ENCODE measurements around the gene LAPTM5. TPM values are rescaled to one million over a fixed set of nuclear protein-coding genes. Genes with fewer than 3 reads are reported as not detected.

Gene LAPTM5
- total and polyA plus RNA-seq, 2 donors (not counting 3 experiments of a cell fraction or from before 2014, with no cell fraction given): 83.4 to 95.2 TPM

DNA sequence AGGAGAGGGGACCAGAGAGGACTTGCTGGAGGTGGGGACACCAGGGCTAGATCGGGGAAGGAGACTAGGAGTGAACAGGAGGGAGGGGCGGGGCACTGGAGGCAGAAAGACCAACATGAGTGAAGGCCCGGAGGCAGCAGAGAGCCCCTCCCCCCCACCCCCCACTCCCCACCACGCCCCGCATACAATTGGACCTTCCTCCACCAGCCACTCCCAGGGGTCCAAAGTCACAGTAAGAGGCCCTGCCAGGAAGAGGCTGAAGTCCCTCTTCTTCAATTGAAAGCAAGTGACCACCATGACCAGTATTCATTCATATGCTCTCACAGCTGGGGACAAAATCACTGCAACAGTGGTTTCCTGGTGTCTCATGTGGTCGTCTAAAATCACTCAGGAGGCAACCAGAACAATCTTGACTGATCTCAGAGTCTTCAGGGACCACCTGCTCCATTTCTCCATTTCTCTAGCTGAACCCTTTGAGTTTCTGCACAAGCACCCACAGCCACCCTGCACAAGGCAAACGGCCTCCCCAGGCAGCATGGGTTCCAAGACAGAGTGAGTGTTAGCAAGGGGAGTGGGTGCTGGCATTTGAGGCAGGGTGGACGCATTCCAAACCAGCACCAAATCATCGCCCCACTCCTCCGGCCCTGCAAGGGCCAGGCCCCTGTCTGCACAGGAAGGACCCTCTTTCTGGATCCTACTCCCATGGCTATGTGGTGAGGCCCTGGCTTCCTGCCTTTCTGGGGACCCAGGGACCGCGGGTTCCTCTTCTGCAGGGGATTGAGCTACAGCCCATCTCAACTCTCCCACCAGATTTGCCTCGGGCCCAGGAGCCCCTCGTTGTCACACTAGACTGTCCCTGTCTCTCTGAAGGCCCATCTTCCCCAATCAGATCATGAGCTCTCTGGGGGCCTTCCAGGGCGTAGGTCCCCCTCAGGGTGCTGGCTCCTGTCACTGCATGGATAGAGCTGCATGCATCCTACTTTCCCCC lies 17.0 kb downstream of the LAPTM5 start:
- Histone ChIP-seq H3K27me3 (ENCODE audit: control insufficient read depth in 2 of 2, insufficient read depth in 2 of 2, low read length in 2 of 2) (no peaks in the 10 kb centered on the region), H3K4me1 (ENCODE audit: control insufficient read depth, extremely low read depth, insufficient read depth, low read length) (peaks cover 16% of the 10 kb centered on the region), H3K9me1 (replicated peaks; ENCODE audit: control insufficient read depth, extremely low read depth, insufficient read depth, low read length) (no peaks in the 10 kb centered on the region), H3K9me3 (replicated peaks; ENCODE audit: control insufficient read depth, insufficient read depth, low read length) (no peaks in the 10 kb centered on the region), H3K4me2 (ENCODE audit: insufficient read depth, low read length) (no peak overlapping the region), H3K9ac (replicated peaks; ENCODE audit: extremely low read depth, insufficient read depth, low read length) (no peak overlapping the region), H3K36me3 (ENCODE audit: control insufficient read depth in 2 of 2, extremely low read depth in 1 of 2, insufficient read depth in 2 of 2, low read length in 2 of 2) (peaks cover 2 to 3% of the 10 kb centered on the region in 2 experiments), H3K79me2 (ENCODE audit: control insufficient read depth, insufficient read depth, low read length) (no peaks in the 10 kb centered on the region), H3K4me3 (replicated peaks in 1 of 3; ENCODE audit: insufficient read depth in 1 of 3, low read depth in 1 of 3, low read length in 3 of 3) (no peak overlapping the region), H3K27ac (ENCODE audit: insufficient read depth, low read depth, low read length) (no peak overlapping the region), H2AFZ (ENCODE audit: low read depth, low read length) (no peak overlapping the region), H4K20me1 (replicated peaks; ENCODE audit: control insufficient read depth, extremely low read depth, insufficient read depth, low read length) (no peaks in the 10 kb centered on the region)
- no peak for TF ChIP-seq JUN (IDR thresholded peaks at IDR 0.05; ENCODE audit: borderline replicate concordance, insufficient read depth, insufficient read length, low read depth)
- TF ChIP-seq GATA2 (IDR thresholded peaks at IDR 0.05; ENCODE audit: insufficient read depth, insufficient read length, low read depth, low read length): no peak
- TF ChIP-seq FOS (IDR thresholded peaks at IDR 0.05; ENCODE audit: borderline replicate concordance, insufficient read depth, low read length): no peak
- no peak for TF ChIP-seq EZH2 (IDR thresholded peaks at IDR 0.05; ENCODE audit: borderline replicate concordance, low read depth, low read length, severe bottlenecking)
- TF ChIP-seq POLR2AphosphoS5 (IDR thresholded peaks at IDR 0.05; ENCODE audit: insufficient read depth, low read depth, low read length): no peak
- TF ChIP-seq, protein P1, sequence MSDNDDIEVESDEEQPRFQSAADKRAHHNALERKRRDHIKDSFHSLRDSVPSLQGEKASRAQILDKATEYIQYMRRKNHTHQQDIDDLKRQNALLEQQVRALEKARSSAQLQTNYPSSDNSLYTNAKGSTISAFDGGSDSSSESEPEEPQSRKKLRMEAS (IDR thresholded peaks at IDR 0.05; ENCODE audit: insufficient read depth, insufficient read length): no peak
- no peak for TF ChIP-seq POLR2A (IDR thresholded peaks at IDR 0.05; ENCODE audit: low read depth, low read length)
- TF ChIP-seq, protein P2, sequence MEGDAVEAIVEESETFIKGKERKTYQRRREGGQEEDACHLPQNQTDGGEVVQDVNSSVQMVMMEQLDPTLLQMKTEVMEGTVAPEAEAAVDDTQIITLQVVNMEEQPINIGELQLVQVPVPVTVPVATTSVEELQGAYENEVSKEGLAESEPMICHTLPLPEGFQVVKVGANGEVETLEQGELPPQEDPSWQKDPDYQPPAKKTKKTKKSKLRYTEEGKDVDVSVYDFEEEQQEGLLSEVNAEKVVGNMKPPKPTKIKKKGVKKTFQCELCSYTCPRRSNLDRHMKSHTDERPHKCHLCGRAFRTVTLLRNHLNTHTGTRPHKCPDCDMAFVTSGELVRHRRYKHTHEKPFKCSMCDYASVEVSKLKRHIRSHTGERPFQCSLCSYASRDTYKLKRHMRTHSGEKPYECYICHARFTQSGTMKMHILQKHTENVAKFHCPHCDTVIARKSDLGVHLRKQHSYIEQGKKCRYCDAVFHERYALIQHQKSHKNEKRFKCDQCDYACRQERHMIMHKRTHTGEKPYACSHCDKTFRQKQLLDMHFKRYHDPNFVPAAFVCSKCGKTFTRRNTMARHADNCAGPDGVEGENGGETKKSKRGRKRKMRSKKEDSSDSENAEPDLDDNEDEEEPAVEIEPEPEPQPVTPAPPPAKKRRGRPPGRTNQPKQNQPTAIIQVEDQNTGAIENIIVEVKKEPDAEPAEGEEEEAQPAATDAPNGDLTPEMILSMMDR (IDR thresholded peaks at IDR 0.05; ENCODE audit: extremely low read depth in 1 of 2, insufficient read depth in 1 of 2, low read depth in 1 of 2, low read length in 2 of 2): no peak
- no peak for TF ChIP-seq MYC (IDR thresholded peaks at IDR 0.05; ENCODE audit: low read depth, low read length)
- DNase-seq (ENCODE audit: low read depth, low spot score): no peak
- intact Hi-C loops (cut with micrococcal nuclease): no loop called here
- ChIA-PET POLR2A (no interaction called here), CTCF (interaction anchor here (0.8 to 1.6 kb wide), 4 partner anchors 11 to 39 kb away, joined by 3 to 4 read pairs (median 3); partner anchors contain the start of gene LAPTM5)
- BruUV-seq (replicated peaks): no TSS peak
- dilution Hi-C loops (cut with MboI; ENCODE audit: extremely low pct_ligation_motif_present, low sequenced_read_pairs): no loop called here
- FAIRE-seq: no peak
